HCT116 (cell line): ENCODE measurements around the gene RAD51C. TPM values are rescaled to one million over a fixed set of nuclear protein-coding genes. Genes with fewer than 3 reads are reported as not detected.

ENCODE experiments used
- ATAC-seq: fragments of 200-7000 bp; cut with Tn5 transposase; 2 replicates; pipeline ENCODE4 v1.9.1; 2020; ENCODE audit warnings: mild to moderate bottlenecking, moderate library complexity
- BruUV-seq: library from RNA; stranded (reverse); fragments of 400-500 nt; replicated peaks from 2 replicates; lab custom pipeline; 2021; lab: Mats Ljungman, UMichigan
- CTCF ChIA-PET: fragments of 300-600 bp; sonication (Branson Sonifier 250); formaldehyde crosslinking; loops from one replicate; lab custom pipeline; 2021; ENCODE audit warnings: antibody characterized with exemption; lab: Charles Lee
- POLR2A ChIA-PET: fragments of 300-600, 350-600 bp; sonication (Branson Sonifier 250); formaldehyde crosslinking; loops from one replicate; lab custom pipeline; 2021; ENCODE audit warnings: antibody characterized with exemption; lab: Charles Lee
- RAD21 ChIA-PET, 2 experiments: fragments of 300-600 bp; sonication (Branson Sonifier 250); formaldehyde crosslinking; loops; one replicate each; lab custom pipeline; 2023; ENCODE audit warnings: low total read pairs in 2 of 2; ENCODE audit not compliant: uncharacterized antibody in 2 of 2, unreplicated experiment in 2 of 2, low non-redundant PET in 1 of 2; lab: Charles Lee
- DNase-seq: peaks from one replicate; pipeline ENCODE4 v3.0.0-alpha.2; 2010; ENCODE audit warnings: low read depth, low spot score
- H2AFZ ChIP-seq: fragments of 200-600 bp; shearing (Covaris generic), sonication (generic); 2 replicates; pipeline ENCODE4 v1.6.1; 2017; ENCODE audit warnings: low read depth, mixed run types, mixed read lengths, antibody characterized with exemption, low read length; ENCODE audit not compliant: poor library complexity, severe bottlenecking
- H3K27ac ChIP-seq: 2 replicates; pipeline ENCODE4 v1.5.1; 2012; ENCODE audit warnings: low read depth, low read length
- H3K27me3 ChIP-seq: fragments of 200-600 bp; sonication (generic); 2 replicates; pipeline ENCODE4 v1.6.1; 2016; ENCODE audit warnings: mixed run types, low read length, mixed read lengths; ENCODE audit not compliant: insufficient read depth
- H3K36me3 ChIP-seq, 2 experiments: fragments of 200-500 bp in 1 of 2; fragments of 200-600 bp in 1 of 2; sonication (Bioruptor generic) in 1 of 2; sonication (generic) in 1 of 2; 2 replicates each; pipeline versions ENCODE4 v1.5.1 to v1.6.1; 2014 to 2016; ENCODE audit warnings: low read length in 2 of 2, inconsistent platforms in 1 of 2, mixed read lengths in 1 of 2, mixed run types in 1 of 2; ENCODE audit not compliant: insufficient read depth in 2 of 2, control insufficient read depth in 1 of 2
- H3K4me1 ChIP-seq, 2 experiments: fragments of 200-600 bp in 1 of 2; sonication (generic) in 1 of 2; 2 replicates each; pipeline versions ENCODE4 v1.5.1 to v1.6.1; 2012 to 2017; ENCODE audit warnings: low read length in 2 of 2, inconsistent platforms in 1 of 2, mild to moderate bottlenecking in 1 of 2, mixed read lengths in 1 of 2, mixed run types in 1 of 2, moderate library complexity in 1 of 2; ENCODE audit not compliant: insufficient read depth in 2 of 2, control insufficient read depth in 1 of 2
- H3K4me2 ChIP-seq: fragments of 200-600 bp; sonication (generic); 2 replicates; pipeline ENCODE4 v1.6.1; 2017; ENCODE audit warnings: mixed run types, low read length, mixed read lengths
- H3K4me3 ChIP-seq, 2 experiments: fragments of 200-600 bp in 1 of 2; sonication (generic) in 1 of 2; replicated peaks in 1 of 2; 2 replicates each; pipeline ENCODE4 v1.5.1; 2011 to 2016; ENCODE audit warnings: low read length in 2 of 2, control low read depth in 1 of 2, low read depth in 1 of 2, mild to moderate bottlenecking in 1 of 2, mixed read lengths in 1 of 2, mixed run types in 1 of 2
- H3K79me2 ChIP-seq: fragments of 200-600 bp; sonication (generic); 2 replicates; pipeline ENCODE4 v1.6.1; 2017; ENCODE audit warnings: mild to moderate bottlenecking, mixed run types, low read length, moderate library complexity, mixed read lengths; ENCODE audit not compliant: insufficient read depth
- H3K9ac ChIP-seq: fragments of 200-600 bp; sonication (generic); 2 replicates; pipeline ENCODE4 v1.6.1; 2016; ENCODE audit warnings: low read length, mixed read lengths
- H3K9me2 ChIP-seq: fragments of 200-600 bp; sonication (generic), shearing (Covaris generic); 2 replicates; pipeline ENCODE4 v1.6.1; 2017; ENCODE audit warnings: mixed run types, mild to moderate bottlenecking, moderate library complexity; ENCODE audit not compliant: insufficient read depth
- H3K9me3 ChIP-seq, 2 experiments: fragments of 200-500 bp in 1 of 2; fragments of 200-600 bp in 1 of 2; sonication (Bioruptor generic) in 1 of 2; sonication (generic) in 1 of 2; 2 replicates each; pipeline ENCODE4 v1.6.1; 2014 to 2017; ENCODE audit warnings: low read length in 2 of 2, mixed read lengths in 2 of 2, inconsistent platforms in 1 of 2, low read depth in 1 of 2, mild to moderate bottlenecking in 1 of 2, mixed run types in 1 of 2, moderate library complexity in 1 of 2; ENCODE audit not compliant: control insufficient read depth in 1 of 2, insufficient read depth in 1 of 2
- H4K20me1 ChIP-seq: fragments of 200-600 bp; sonication (generic), shearing (Covaris generic); 2 replicates; pipeline ENCODE4 v1.6.1; 2017; ENCODE audit warnings: mixed run types, mild to moderate bottlenecking, moderate library complexity; ENCODE audit not compliant: insufficient read depth
- ATF3 ChIP-seq: IDR thresholded peaks from 2 replicates; pipeline ENCODE4 v1.6.1; 2012
- CBX3 ChIP-seq: IDR thresholded peaks from 2 replicates; pipeline ENCODE4 v1.6.1; 2012; ENCODE audit warnings: low read depth
- CEBPB ChIP-seq: IDR thresholded peaks from 2 replicates; pipeline ENCODE4 v1.6.1; 2012; ENCODE audit warnings: low read depth
- CTCF ChIP-seq, 3 experiments: fragments of 200-600 bp in 1 of 3; sonication (generic) in 1 of 3; IDR thresholded peaks in 2 of 3; conservative IDR thresholded peaks in 1 of 3; 2 replicates each; pipeline ENCODE4 v1.5.1; 2012 to 2017; ENCODE audit warnings: low read depth in 2 of 3, low read length in 2 of 3, antibody characterized with exemption in 1 of 3, borderline replicate concordance in 1 of 3, control low read depth in 1 of 3, mild to moderate bottlenecking in 1 of 3, mixed read lengths in 1 of 3, mixed run types in 1 of 3, moderate library complexity in 1 of 3; ENCODE audit not compliant: insufficient read depth in 1 of 3
- EGR1 ChIP-seq: IDR thresholded peaks from 2 replicates; pipeline ENCODE4 v1.6.1; 2012; ENCODE audit warnings: low read depth
- EZH2phosphoT487 ChIP-seq: fragments of 200-600 bp; IDR thresholded peaks from 2 replicates; pipeline ENCODE4 v1.6.1; 2018; ENCODE audit warnings: antibody characterized with exemption, borderline replicate concordance
- POLR2A ChIP-seq: IDR thresholded peaks from 2 replicates; pipeline ENCODE4 v1.7.0; 2011; ENCODE audit warnings: borderline replicate concordance; ENCODE audit not compliant: insufficient read depth, insufficient read length; ENCODE audit errors: extremely low read depth
- POLR2AphosphoS5 ChIP-seq: IDR thresholded peaks from 2 replicates; pipeline ENCODE4 v1.6.1; 2011; ENCODE audit warnings: mild to moderate bottlenecking, low read depth, low read length, moderate library complexity
- SP1 ChIP-seq: IDR thresholded peaks from 2 replicates; pipeline ENCODE4 v1.6.1; 2012; ENCODE audit warnings: low read depth
- TCF7L2 ChIP-seq: IDR thresholded peaks from 2 replicates; pipeline ENCODE4 v1.7.0; 2011; ENCODE audit warnings: borderline replicate concordance, inconsistent platforms; ENCODE audit not compliant: insufficient read depth, insufficient read length; ENCODE audit errors: extremely low read depth
- YY1 ChIP-seq: IDR thresholded peaks from 2 replicates; pipeline ENCODE4 v1.6.1; 2011; ENCODE audit warnings: low read length, low read depth, moderate library complexity, mild to moderate bottlenecking; ENCODE audit not compliant: insufficient replicate concordance; ENCODE audit errors: extremely low read depth
- intact Hi-C: fragments of 100-400 bp; cut with micrococcal nuclease; formaldehyde crosslinking; loops from 2 replicates; pipeline ENCODE4 v1.10.0; 2022
- total RNA-seq: library from RNA; stranded (reverse); gene quantifications from one replicate; pipeline ENCODE4 v1.2.1, GENCODE V29; 2021; ENCODE audit not compliant: unreplicated experiment

RAD51C gene
- total RNA-seq, 1 experiment from 2014 or later: 94.9 TPM

- no peak for TF ChIP-seq CTCF (IDR thresholded peaks at IDR 0.05 in 2 of 3, conservative IDR thresholded peaks at IDR 0.05 in 1 of 3; ENCODE audit: borderline replicate concordance in 1 of 3, insufficient read depth in 1 of 3, low read depth in 2 of 3, low read length in 2 of 3)
Measured at GRCh38 chr17:58757162-58757613, 64.8 kb downstream of the RAD51C start (continued).

GRCh38 chr17:58758890-58759289 is 66.5 kb downstream of the RAD51C start:
- H3K27ac ChIP-seq: no peak overlapping the region
- no peaks in the 10 kb centered on the region for H3K9me2 ChIP-seq
- ChIA-PET RAD21 (no interaction called here), POLR2A (no interaction called here), CTCF (no interaction called here)
- DNase-seq (no peak), ATAC-seq (no peak)
- no peak for TF ChIP-seq SP1
- no peak for TF ChIP-seq ATF3
- H3K4me1 ChIP-seq: no peaks in the 10 kb centered on the region
- no peaks in the 10 kb centered on the region for H3K27me3 ChIP-seq
- intact Hi-C loops: no loop called here
- BruUV-seq: no TSS peak
- no peaks in the 10 kb centered on the region for H3K36me3 ChIP-seq
- H4K20me1 ChIP-seq: no peaks in the 10 kb centered on the region
- no peak overlapping the region for H3K9ac ChIP-seq
- no peak overlapping the region for H3K4me3 ChIP-seq
- H3K9me3 ChIP-seq: no peaks in the 10 kb centered on the region
- no peak overlapping the region for H3K4me2 ChIP-seq
- H2AFZ ChIP-seq: no peak overlapping the region
- H3K79me2 ChIP-seq: no peaks in the 10 kb centered on the region

- POLR2A ChIA-PET: no interaction called here
- H3K27me3 ChIP-seq: no peaks in the 10 kb centered on the region
- H2AFZ ChIP-seq: no peak overlapping the region
- CTCF ChIA-PET: no interaction called here
- H3K4me2 ChIP-seq: no peak overlapping the region
- DNase-seq: no peak
- H3K9me2 ChIP-seq: no peaks in the 10 kb centered on the region
- RAD21 ChIA-PET: no interaction called here
- no peak for ATAC-seq
- H3K79me2 ChIP-seq: no peaks in the 10 kb centered on the region
- H3K9ac ChIP-seq: no peak overlapping the region
- H3K27ac ChIP-seq: no peak overlapping the region
- intact Hi-C loops: no loop called here
- no peaks in the 10 kb centered on the region for H3K36me3 ChIP-seq
- no peaks in the 10 kb centered on the region for H3K4me1 ChIP-seq
- H3K4me3 ChIP-seq: no peak overlapping the region
- no peaks in the 10 kb centered on the region for H4K20me1 ChIP-seq
- H3K9me3 ChIP-seq: no peaks in the 10 kb centered on the region
- no TSS peak for BruUV-seq
- TF ChIP-seq EGR1 (no peak), CBX3 (no peak), EZH2phosphoT487 (no peak), ATF3 (no peak), POLR2A (no peak), SP1 (no peak), TCF7L2 (no peak), CTCF (IDR thresholded peaks at IDR 0.05 in 2 of 3, conservative IDR thresholded peaks at IDR 0.05 in 1 of 3; ENCODE audit: borderline replicate concordance in 1 of 3, insufficient read depth in 1 of 3, low read depth in 2 of 3, low read length in 2 of 3) (no peak), YY1 (no peak), CEBPB (no peak), POLR2AphosphoS5 (no peak)
Measured at GRCh38 chr17:58759522-58759921, 67.1 kb downstream of the RAD51C start.
